ENCODE results near the gene COLEC11. TPM values are rescaled to one million over a fixed set of nuclear protein-coding genes. Genes with fewer than 3 reads are reported as not detected.

Gene COLEC11
- total and polyA plus RNA-seq, 2 experiments from 2014 or later = 21.5 to 22.6 TPM

- H4K20me1 ChIP-seq (ENCODE audit: insufficient read depth, poor library complexity, severe bottlenecking) = no peaks in the 10 kb centered on the region
- no peaks in the 10 kb centered on the region for H3K36me3 ChIP-seq (replicated peaks; ENCODE audit: insufficient read depth, low read depth)
- WGBS (ENCODE audit: low lambda C conversion rate, missing lambda C conversion rate) = 82% methylated on average over 8 of the region's 8 CpGs
Measured at GRCh38 chr2:3639653-3640052, 44.7 kb downstream of the COLEC11 start.

GRCh38 chr2:3641181-3641580 is 46.3 kb downstream of the COLEC11 start:
- no peaks in the 10 kb centered on the region for H3K4me1 ChIP-seq (ENCODE audit: insufficient read depth)
- no peaks in the 10 kb centered on the region for H3K9me3 ChIP-seq (ENCODE audit: low read depth)
- H3K79me2 ChIP-seq = no peaks in the 10 kb centered on the region
- no peak overlapping the region for H3K4me3 ChIP-seq
- H4K20me1 ChIP-seq (ENCODE audit: insufficient read depth, poor library complexity, severe bottlenecking) = no peaks in the 10 kb centered on the region
- H2AFZ ChIP-seq = no peak overlapping the region
- no peaks in the 10 kb centered on the region for H3K36me3 ChIP-seq (replicated peaks; ENCODE audit: insufficient read depth, low read depth)
- TF ChIP-seq CTCF (IDR thresholded peaks at IDR 0.05; ENCODE audit: poor library complexity) = no peak
- TF ChIP-seq EZH2 (IDR thresholded peaks at IDR 0.05; ENCODE audit: borderline replicate concordance) = no peak
- TF ChIP-seq EZH2phosphoT487 (IDR thresholded peaks at IDR 0.05; ENCODE audit: low read depth, severe bottlenecking, unreplicated experiment) = no peak
- H3K9me2 ChIP-seq (replicated peaks; ENCODE audit: insufficient read depth) = no peaks in the 10 kb centered on the region
- no peak overlapping the region for H3K4me2 ChIP-seq
- DNase-seq (ENCODE audit: low spot score) = no peak
- 88% methylated on average over 13 of the region's 13 CpGs for WGBS (ENCODE audit: low lambda C conversion rate, missing lambda C conversion rate)
- H3K27me3 ChIP-seq = no peaks in the 10 kb centered on the region
- no peak overlapping the region for H3K27ac ChIP-seq

More at GRCh38 chr2:3639653-3640052, 44.7 kb downstream of the COLEC11 start:
- DNase-seq (ENCODE audit: low spot score) = no peak
- Histone ChIP-seq H3K79me2 (no peaks in the 10 kb centered on the region), H3K9me2 (replicated peaks; ENCODE audit: insufficient read depth) (no peaks in the 10 kb centered on the region), H3K4me2 (no peak overlapping the region), H3K27me3 (no peaks in the 10 kb centered on the region), H3K4me1 (ENCODE audit: insufficient read depth) (no peaks in the 10 kb centered on the region), H3K4me3 (no peak overlapping the region), H2AFZ (no peak overlapping the region), H3K27ac (no peak overlapping the region), H3K9me3 (ENCODE audit: low read depth) (no peaks in the 10 kb centered on the region)
- TF ChIP-seq EZH2 (IDR thresholded peaks at IDR 0.05; ENCODE audit: borderline replicate concordance) = no peak
- no peak for TF ChIP-seq CTCF (IDR thresholded peaks at IDR 0.05; ENCODE audit: poor library complexity)
- no peak for TF ChIP-seq EZH2phosphoT487 (IDR thresholded peaks at IDR 0.05; ENCODE audit: low read depth, severe bottlenecking, unreplicated experiment)

- 92% methylated on average over 26 of the region's 26 CpGs for WGBS (ENCODE audit: low lambda C conversion rate, missing lambda C conversion rate)
- TF ChIP-seq CTCF (IDR thresholded peaks at IDR 0.05; ENCODE audit: poor library complexity) (no peak), EZH2 (IDR thresholded peaks at IDR 0.05; ENCODE audit: borderline replicate concordance) (no peak), EZH2phosphoT487 (IDR thresholded peaks at IDR 0.05; ENCODE audit: low read depth, severe bottlenecking, unreplicated experiment) (no peak)
- no peak for DNase-seq (ENCODE audit: low spot score)
- Histone ChIP-seq H4K20me1 (ENCODE audit: insufficient read depth, poor library complexity, severe bottlenecking) (no peaks in the 10 kb centered on the region), H3K27me3 (no peaks in the 10 kb centered on the region), H3K36me3 (replicated peaks; ENCODE audit: insufficient read depth, low read depth) (no peaks in the 10 kb centered on the region), H3K4me2 (no peak overlapping the region), H3K9me2 (replicated peaks; ENCODE audit: insufficient read depth) (no peaks in the 10 kb centered on the region), H2AFZ (no peak overlapping the region), H3K4me3 (no peak overlapping the region), H3K27ac (no peak overlapping the region), H3K4me1 (ENCODE audit: insufficient read depth) (no peaks in the 10 kb centered on the region), H3K9me3 (ENCODE audit: low read depth) (no peaks in the 10 kb centered on the region), H3K79me2 (no peaks in the 10 kb centered on the region)
Measured at GRCh38 chr2:3641841-3642421, 47.0 kb downstream of the COLEC11 start.

Data from hepatocyte (in vitro differentiated cells).